Stomach (tissue), 9 donors: Measurements from ENCODE around the gene GNPDA1. TPM values are rescaled to one million over a fixed set of nuclear protein-coding genes. Genes with fewer than 3 reads are reported as not detected.

Experiments used
- DNase-seq, 2 donors: peaks; one replicate each; pipeline versions ENCODE4 v3.0.0 to v3.0.0-alpha.2; 2013 to 2019
- H3K27ac ChIP-seq, 5 donors: fragments of 200-600 bp in 4 of 5; sonication (generic) in 4 of 5; one replicate each; pipeline ENCODE4 v1.5.1; 2013 to 2019; ENCODE audit warnings: mild to moderate bottlenecking in 1 of 5, moderate library complexity in 1 of 5
- H3K27me3 ChIP-seq, 3 donors: fragments of 200-600 bp; sonication (generic); one replicate each; pipeline ENCODE4 v1.5.1; 2017 to 2019; ENCODE audit warnings: mixed run types in 1 of 3
- H3K36me3 ChIP-seq, 4 donors: fragments of 200-600 bp; sonication (generic); 1 replicate in 3 of 4; 2 replicates in 1 of 4; pipeline ENCODE4 v1.5.1; 2016 to 2019
- H3K4me1 ChIP-seq, 4 donors: fragments of 200-600 bp; sonication (generic); one replicate each; pipeline ENCODE4 v1.5.1; 2016 to 2019
- H3K4me3 ChIP-seq, 4 donors: fragments of 200-600 bp; sonication (generic) in 3 of 4; one replicate each; pipeline ENCODE4 v1.5.1; 2016 to 2019; ENCODE audit warnings: mild to moderate bottlenecking in 1 of 4
- H3K9me3 ChIP-seq, 4 donors: fragments of 200-600 bp; sonication (generic); one replicate each; pipeline ENCODE4 v1.5.1; 2016 to 2019
- CTCF ChIP-seq, 7 experiments: fragments of 450-650 bp in 4 of 7; fragments of 200-600 bp in 3 of 7; sonication (generic) in 3 of 7; IDR thresholded peaks; one replicate each; pipeline ENCODE4 v1.5.1; 2016 to 2019; ENCODE audit warnings: antibody characterized with exemption in 7 of 7, control low read depth in 2 of 7, mild to moderate bottlenecking in 1 of 7
- EP300 ChIP-seq: sonication (generic); formaldehyde crosslinking; IDR thresholded peaks from one replicate; pipeline ENCODE4 v1.6.1; 2017; ENCODE audit warnings: antibody characterized with exemption
- POLR2A ChIP-seq, 4 donors: fragments of 450-650 bp; IDR thresholded peaks; one replicate each; pipeline ENCODE4 v1.6.1; 2016; ENCODE audit warnings: antibody characterized with exemption in 4 of 4, control low read depth in 2 of 4, mild to moderate bottlenecking in 1 of 4, moderate library complexity in 1 of 4
- POLR2AphosphoS5 ChIP-seq, 3 donors: sonication (generic); formaldehyde crosslinking; IDR thresholded peaks; one replicate each; pipeline ENCODE4 v1.6.1; 2016; ENCODE audit warnings: antibody characterized with exemption in 3 of 3
- WGBS, 5 donors: extraction: QIAGEN DNeasy Blood & Tissue Kit in 3 of 5; methylation state at CpG; one replicate each; pipeline versions ENCODE4 v1.1.5 to v1.1.7; 2013 to 2018; 5-methylcytosine and 5-hydroxymethylcytosine counted together
- intact Hi-C: fragments of 100-400 bp; cut with DNase I; formaldehyde crosslinking; loops from one replicate; pipeline ENCODE4 v1.15.1; 2023; ENCODE audit warnings: low total_unique reads
- polyA plus RNA-seq, 3 donors: library from polyadenylated mRNA; stranded (reverse); fragments of 200-250 nt; gene quantifications; one replicate each; pipeline ENCODE4 v1.2.3, GENCODE V29; 2013
- total RNA-seq, 5 donors: library from RNA; depleted of rRNA; stranded (reverse); fragments of >200 nt; gene quantifications; one replicate each; pipeline versions ENCODE4 v1.1.0 to v1.2.3, GENCODE V29; 2014 to 2016
- donor health status: healthy with polysubstance abuse.
- donor health status: Bipolar disorder and iron deficiency.
- donor health status: healthy.

Gene GNPDA1
- total and polyA plus RNA-seq, 8 donors: 2.7 to 18.9 (median 11.1) TPM

DNA sequence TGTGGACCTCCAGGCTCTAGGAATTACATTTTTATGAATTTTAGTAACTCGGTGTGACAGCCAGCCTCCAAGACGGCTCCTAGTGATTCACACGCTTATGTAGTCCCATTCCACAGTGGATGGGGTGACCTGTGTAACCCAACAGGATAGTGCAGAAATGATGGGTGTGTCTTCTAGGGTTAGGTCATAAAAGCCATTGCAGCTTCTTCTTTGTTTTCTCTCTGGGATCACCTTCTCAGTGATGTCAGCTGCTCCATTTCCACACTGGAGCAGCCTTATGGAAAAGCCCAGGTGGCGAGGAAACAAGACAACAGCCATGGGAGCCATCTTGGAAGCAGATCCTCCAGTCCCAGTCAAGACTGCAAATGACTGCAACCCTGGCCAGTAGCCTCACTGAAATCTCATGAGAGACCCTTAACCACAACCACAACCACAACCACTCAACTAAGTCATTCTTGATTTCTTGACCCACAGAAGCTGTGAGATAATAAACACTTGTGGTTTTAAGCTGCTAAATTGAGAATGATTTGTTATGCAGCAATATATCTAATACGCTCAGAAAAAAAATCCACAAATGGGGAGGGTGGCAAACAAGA lies 5.1 kb upstream of the GNPDA1 start:
- DNase-seq: no peak
- WGBS, 5 donors: 79 to 91% (median 89%) methylated on average over 5 of the region's 5 CpGs
- no peaks in the 10 kb centered on the region for H3K9me3 ChIP-seq
- H3K36me3 ChIP-seq: no peaks in the 10 kb centered on the region
- H3K27me3 ChIP-seq: no peaks in the 10 kb centered on the region
- peaks cover 6 to 34% (median 14%) of the 10 kb centered on the region in 4 donors for H3K4me1 ChIP-seq
- H3K27ac ChIP-seq: no peak overlapping the region
- TF ChIP-seq POLR2A (IDR thresholded peaks at IDR 0.05) (no peak), EP300 (no peak), CTCF (IDR thresholded peaks at IDR 0.05) (no peak), POLR2AphosphoS5 (IDR thresholded peaks at IDR 0.05) (no peak)
- no peak overlapping the region for H3K4me3 ChIP-seq
- intact Hi-C loops: loop anchor here (10.0 kb wide), 1 partner anchor 127 kb away; no protein-coding TSS in a partner anchor

- H3K4me3 ChIP-seq: no peak overlapping the region
- H3K36me3 ChIP-seq: no peaks in the 10 kb centered on the region
- H3K9me3 ChIP-seq: no peaks in the 10 kb centered on the region
- no peak for DNase-seq
- intact Hi-C loops: loop anchor here (10.0 kb wide), 1 partner anchor 128 kb away; no protein-coding TSS in a partner anchor
- no peak for TF ChIP-seq POLR2A (IDR thresholded peaks at IDR 0.05)
- TF ChIP-seq CTCF (IDR thresholded peaks at IDR 0.05): no peak
- no peak for TF ChIP-seq POLR2AphosphoS5 (IDR thresholded peaks at IDR 0.05)
- no peak for TF ChIP-seq EP300
- 80 to 87% (median 84%) methylated on average over 4 of the region's 4 CpGs for WGBS, 5 donors
- H3K27me3 ChIP-seq: no peaks in the 10 kb centered on the region
- peaks cover 11 to 44% (median 24%) of the 10 kb centered on the region in 4 donors for H3K4me1 ChIP-seq
- peak overlapping the region in 3 of 5 donors; percentile 19 to 92 (median 70) for H3K27ac ChIP-seq
Observed at GRCh38 chr5:142016556-142016955, 3.7 kb upstream of the GNPDA1 start.

DNA sequence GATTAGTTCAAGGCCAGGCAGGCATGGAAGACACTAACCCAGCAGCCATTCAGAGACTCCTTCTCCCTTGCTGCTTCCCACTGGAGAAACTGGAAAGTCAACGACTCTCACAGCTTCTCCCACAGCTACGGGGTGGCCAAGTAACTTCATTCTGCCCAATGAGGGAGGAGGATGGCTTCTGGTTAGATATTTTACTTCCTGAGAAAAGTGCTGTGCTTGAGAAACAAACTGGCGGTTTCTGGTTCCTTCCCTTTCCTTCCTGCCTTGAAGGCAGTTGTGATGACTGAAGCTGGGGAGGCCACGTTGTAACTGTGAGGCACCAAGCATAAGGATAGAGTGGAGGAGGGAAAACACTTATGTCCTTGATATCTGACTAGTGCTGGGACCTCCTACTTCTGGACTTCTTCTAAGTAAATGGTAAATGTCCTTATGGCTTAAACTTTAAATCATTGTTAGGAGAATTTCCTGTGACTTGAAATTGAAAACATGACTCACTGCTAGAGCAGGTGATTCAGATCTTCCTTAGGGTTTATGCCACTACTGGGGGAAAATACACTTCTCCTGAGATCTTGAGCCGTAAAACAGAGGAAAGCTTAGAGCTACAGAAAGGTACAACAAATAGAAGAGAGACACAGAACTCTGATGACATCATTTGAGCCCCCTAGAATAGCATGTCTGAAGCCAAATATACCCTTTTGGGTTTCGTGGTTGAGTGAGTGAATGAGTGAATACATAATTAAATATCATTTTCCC lies 3.1 kb upstream of the GNPDA1 start:
- DNase-seq: peak in 1 of 2 donors; percentile 34
- Histone ChIP-seq H3K9me3 (no peaks in the 10 kb centered on the region), H3K4me1 (peaks cover 12 to 47% (median 25%) of the 10 kb centered on the region in 4 donors), H3K4me3 (no peak overlapping the region), H3K27me3 (no peaks in the 10 kb centered on the region), H3K36me3 (peaks cover 0 to 2% (median 0%) of the 10 kb centered on the region in 4 donors), H3K27ac (peak overlapping the region in 4 of 5 donors; percentile 19 to 92 (median 62))
- intact Hi-C loops: loop anchor here (10.0 kb wide), 1 partner anchor 129 kb away; no protein-coding TSS in a partner anchor
- TF ChIP-seq CTCF (IDR thresholded peaks at IDR 0.05): no peak
- TF ChIP-seq EP300: no peak
- TF ChIP-seq POLR2A (IDR thresholded peaks at IDR 0.05): no peak
- peak in 1 of 3 donors; percentile 3 for TF ChIP-seq POLR2AphosphoS5 (IDR thresholded peaks at IDR 0.05)
- WGBS, 5 donors: 66 to 75% (median 73%) methylated on average over 6 of the region's 6 CpGs

DNA sequence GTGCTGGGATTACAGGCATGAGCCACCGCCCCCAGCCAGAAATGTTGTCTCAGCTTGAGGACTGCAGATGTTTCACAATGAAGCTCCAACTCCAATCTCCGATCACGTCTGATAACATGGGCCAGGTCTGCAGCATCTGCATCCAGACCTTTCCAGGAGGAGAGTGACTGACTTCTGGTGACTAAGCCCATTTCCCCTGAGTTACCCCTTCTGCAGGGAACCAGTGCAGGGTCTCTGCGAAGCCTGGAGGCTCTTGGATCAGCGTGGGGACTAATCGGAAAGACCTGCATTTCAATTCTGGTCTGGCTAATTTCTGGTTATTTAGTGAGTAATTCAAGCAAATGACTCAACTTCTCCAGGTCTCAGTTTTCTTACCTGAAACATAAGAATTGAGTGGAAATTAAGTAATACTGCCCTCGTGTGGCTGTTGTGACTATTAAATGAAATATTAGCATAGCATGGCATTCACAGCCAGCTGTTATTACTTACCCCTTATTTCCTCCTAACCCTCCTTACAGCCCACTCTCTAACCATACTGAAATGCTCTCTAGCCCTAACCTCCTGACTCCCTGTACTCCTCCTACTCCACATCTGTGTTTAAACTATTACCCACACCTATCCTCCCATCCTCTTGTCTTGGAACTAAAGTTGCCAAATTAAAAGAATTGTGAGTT lies 2.2 kb upstream of the GNPDA1 start:
- intact Hi-C loops: loop anchor here (10.0 kb wide), 1 partner anchor 130 kb away; no protein-coding TSS in a partner anchor
- DNase-seq: peak in 1 of 2 donors; percentile 77
- Histone ChIP-seq H3K36me3 (peaks cover 0 to 5% (median 0%) of the 10 kb centered on the region in 4 donors), H3K4me1 (peaks cover 12 to 47% (median 25%) of the 10 kb centered on the region in 4 donors), H3K4me3 (no peak overlapping the region), H3K27me3 (no peaks in the 10 kb centered on the region), H3K9me3 (no peaks in the 10 kb centered on the region), H3K27ac (peak overlapping the region in 4 of 5 donors; percentile 54 to 92 (median 81))
- 39 to 50% (median 46%) methylated on average over 7 of the region's 7 CpGs for WGBS, 5 donors
- TF ChIP-seq CTCF (IDR thresholded peaks at IDR 0.05): peak in 5 of 7 experiments; percentile 14 to 52 (median 45)
- TF ChIP-seq POLR2A (IDR thresholded peaks at IDR 0.05): no peak
